Muscle layer of duodenum (tissue), 2 donors: Measurements from ENCODE around the gene EEPD1.
"Not testable (repeated sequence)": the region's sequence is repeated elsewhere in the genome, so short reads cannot be mapped to it uniquely, and the experiment has no call there.

ENCODE experiments used
- H3K27ac ChIP-seq: one replicate; pipeline ENCODE4 v1.7.0; 2013; ENCODE audit warnings: mild to moderate bottlenecking, low read length
- H3K27me3 ChIP-seq: one replicate; pipeline ENCODE4 v1.7.0; 2013; ENCODE audit warnings: low read depth, mild to moderate bottlenecking, control low read depth, low read length
- H3K36me3 ChIP-seq, 2 donors: one replicate each; pipeline ENCODE4 v1.7.0; 2013; ENCODE audit warnings: low read length in 2 of 2, control low read depth in 1 of 2, mild to moderate bottlenecking in 1 of 2; ENCODE audit not compliant: insufficient read depth in 2 of 2, control insufficient read depth in 1 of 2
- H3K4me1 ChIP-seq, 2 donors: one replicate each; pipeline ENCODE4 v1.7.0; 2013; ENCODE audit warnings: low read length in 2 of 2, mild to moderate bottlenecking in 2 of 2, control low read depth in 1 of 2, moderate library complexity in 1 of 2; ENCODE audit not compliant: insufficient read depth in 2 of 2, control insufficient read depth in 1 of 2
- H3K4me3 ChIP-seq, 2 donors: one replicate each; pipeline ENCODE4 v1.7.0; 2013; ENCODE audit warnings: low read length in 2 of 2, low read depth in 1 of 2, mild to moderate bottlenecking in 1 of 2
- H3K9me3 ChIP-seq, 2 donors: one replicate each; pipeline ENCODE4 v1.7.0; 2013; ENCODE audit warnings: low read length in 2 of 2, control low read depth in 1 of 2, mild to moderate bottlenecking in 1 of 2; ENCODE audit not compliant: control insufficient read depth in 1 of 2
- donor health status: healthy.

EEPD1 gene

GRCh38 chr7:36116347-36117202, 36.5 kb upstream of the EEPD1 start:
- Histone ChIP-seq H3K4me3 (no peak overlapping the region), H3K9me3 (no peaks in the 10 kb centered on the region), H3K4me1 (peaks cover 7 to 10% of the 10 kb centered on the region in 2 donors), H3K36me3 (no peaks in the 10 kb centered on the region), H3K27ac (no peak overlapping the region), H3K27me3 (no peaks in the 10 kb centered on the region)

GRCh38 chr7:36117203-36117840, 35.7 kb upstream of the EEPD1 start:
- H3K36me3 ChIP-seq: no peaks in the 10 kb centered on the region
- H3K9me3 ChIP-seq: no peaks in the 10 kb centered on the region
- no peak overlapping the region for H3K27ac ChIP-seq
- H3K4me3 ChIP-seq: no peak overlapping the region
- no peaks in the 10 kb centered on the region for H3K27me3 ChIP-seq
- H3K4me1 ChIP-seq: peaks cover 7 to 10% of the 10 kb centered on the region in 2 donors

GRCh38 chr7:36118344-36118743, 34.7 kb upstream of the EEPD1 start:
- no peak overlapping the region for H3K27ac ChIP-seq
- H3K4me3 ChIP-seq: no peak overlapping the region
- H3K9me3 ChIP-seq: no peaks in the 10 kb centered on the region
- no peaks in the 10 kb centered on the region for H3K36me3 ChIP-seq
- no peaks in the 10 kb centered on the region for H3K27me3 ChIP-seq
- H3K4me1 ChIP-seq: peaks cover 7 to 10% of the 10 kb centered on the region in 2 donors

GRCh38 chr7:36119005-36119706, 33.9 kb upstream of the EEPD1 start:
- Histone ChIP-seq H3K4me3 (no peak overlapping the region), H3K27me3 (no peaks in the 10 kb centered on the region), H3K36me3 (no peaks in the 10 kb centered on the region), H3K27ac (no peak overlapping the region), H3K4me1 (peaks cover 7 to 10% of the 10 kb centered on the region in 2 donors), H3K9me3 (no peaks in the 10 kb centered on the region)

- not testable (repeated sequence) for H3K27me3 ChIP-seq, H3K9me3 ChIP-seq, H3K4me3 ChIP-seq, H3K36me3 ChIP-seq, H3K4me1 ChIP-seq, H3K27ac ChIP-seq
Observed at GRCh38 chr7:36119983-36120646, 32.9 kb upstream of the EEPD1 start.

- H3K9me3 ChIP-seq, H3K27me3 ChIP-seq, H3K36me3 ChIP-seq, H3K4me3 ChIP-seq, H3K27ac ChIP-seq: not testable (repeated sequence)
- H3K4me1 ChIP-seq: peaks cover 8 to 15% of the 10 kb centered on the region in 2 donors
Observed at GRCh38 chr7:36125630-36126029, 27.4 kb upstream of the EEPD1 start.

GRCh38 chr7:36127075-36127740, 25.8 kb upstream of the EEPD1 start:
- Histone ChIP-seq H3K27me3 (no peaks in the 10 kb centered on the region), H3K4me3 (no peak overlapping the region), H3K27ac (no peak overlapping the region), H3K9me3 (no peaks in the 10 kb centered on the region), H3K4me1 (peaks cover 8 to 16% of the 10 kb centered on the region in 2 donors), H3K36me3 (no peaks in the 10 kb centered on the region)

- peaks cover 8 to 16% of the 10 kb centered on the region in 2 donors for H3K4me1 ChIP-seq
- peak overlapping the region; percentile 13 to 24 for H3K4me3 ChIP-seq
- H3K27ac ChIP-seq: peak overlapping the region; percentile 62
- H3K9me3 ChIP-seq: no peaks in the 10 kb centered on the region
- no peaks in the 10 kb centered on the region for H3K36me3 ChIP-seq
- no peaks in the 10 kb centered on the region for H3K27me3 ChIP-seq
Observed at GRCh38 chr7:36128448-36129047, 24.5 kb upstream of the EEPD1 start.

- H3K9me3 ChIP-seq: no peaks in the 10 kb centered on the region
- no peaks in the 10 kb centered on the region for H3K36me3 ChIP-seq
- no peaks in the 10 kb centered on the region for H3K27me3 ChIP-seq
- peak overlapping the region; percentile 62 for H3K27ac ChIP-seq
- H3K4me1 ChIP-seq: peaks cover 8 to 16% of the 10 kb centered on the region in 2 donors
- H3K4me3 ChIP-seq: peak overlapping the region in 1 of 2 donors; percentile 13
Observed at GRCh38 chr7:36129048-36129534, 24.0 kb upstream of the EEPD1 start.

- peaks cover 8 to 16% of the 10 kb centered on the region in 2 donors for H3K4me1 ChIP-seq
- H3K27ac ChIP-seq: no peak overlapping the region
- H3K36me3 ChIP-seq: no peaks in the 10 kb centered on the region
- H3K9me3 ChIP-seq: no peaks in the 10 kb centered on the region
- H3K4me3 ChIP-seq: no peak overlapping the region
- H3K27me3 ChIP-seq: no peaks in the 10 kb centered on the region
Observed at GRCh38 chr7:36130236-36130945, 22.7 kb upstream of the EEPD1 start.
